C4-2B (cell line): ENCODE measurements around the gene IGFALS.

Source experiments
- CTCF ChIP-seq: fragments of 450-650 bp; conservative IDR thresholded peaks from 2 replicates; pipeline ENCODE4 v1.5.1; 2017; ENCODE audit warnings: mild to moderate bottlenecking
- ZFX ChIP-seq: fragments of 450-650 bp; IDR thresholded peaks from 2 replicates; pipeline ENCODE4 v1.6.1; 2017

- TF ChIP-seq CTCF = no peak
- TF ChIP-seq ZFX = no peak
These were observed 14.1 kb upstream of the IGFALS start for GRCh38 chr16:1807626-1808025.
